Endothelial cell of umbilical vein (primary cell): ENCODE data around the gene SLC5A4. TPM values are rescaled to one million over a fixed set of nuclear protein-coding genes. Genes with fewer than 3 reads are reported as not detected.

Experiments
- BruUV-seq: library from RNA; stranded (reverse); fragments of 400-500 nt; replicated peaks from 2 replicates; lab custom pipeline; 2021; lab: Mats Ljungman, UMichigan
- CTCF ChIA-PET: fragments of 300-600, 350-600 bp; sonication (Branson Sonifier 250); formaldehyde crosslinking; loops from one replicate; lab custom pipeline; 2021; ENCODE audit warnings: antibody characterized with exemption, inconsistent platforms; lab: Charles Lee
- POLR2A ChIA-PET: fragments of 300-600, 350-600 bp; sonication (Branson Sonifier 250); formaldehyde crosslinking; loops from one replicate; lab custom pipeline; 2021; ENCODE audit warnings: antibody characterized with exemption, inconsistent platforms; lab: Charles Lee
- DNase-seq: peaks from one replicate; pipeline ENCODE4 v3.0.0-alpha.2; 2011; ENCODE audit warnings: low read depth, low spot score
- FAIRE-seq: peaks from 2 replicates; lab custom pipeline; 2011; peaks lifted over from hg19 to GRCh38; lab: Jason Lieb, UNC
- H2AFZ ChIP-seq: 2 replicates; pipeline ENCODE4 v1.6.0; 2012; ENCODE audit warnings: low read depth, low read length, control low read depth, inconsistent platforms
- H3K27ac ChIP-seq: 2 replicates; pipeline ENCODE4 v1.5.1; 2011; ENCODE audit warnings: low read depth, mild to moderate bottlenecking, control low read depth, low read length, moderate library complexity; ENCODE audit not compliant: insufficient read depth
- H3K27me3 ChIP-seq, 2 experiments: 2 replicates each; pipeline versions ENCODE4 v1.6.0 to v1.6.1; 2011; ENCODE audit warnings: low read length in 2 of 2, mixed read lengths in 1 of 2; ENCODE audit not compliant: control insufficient read depth in 2 of 2, insufficient read depth in 2 of 2
- H3K36me3 ChIP-seq, 2 experiments: 2 replicates in 1 of 2; 3 replicates in 1 of 2; pipeline ENCODE4 v1.5.1; 2011; ENCODE audit warnings: low read length in 2 of 2, mild to moderate bottlenecking in 1 of 2, moderate library complexity in 1 of 2; ENCODE audit not compliant: control insufficient read depth in 2 of 2, insufficient read depth in 2 of 2; ENCODE audit errors: extremely low read depth in 1 of 2
- H3K4me1 ChIP-seq: 3 replicates; pipeline ENCODE4 v1.5.1; 2011; ENCODE audit warnings: mild to moderate bottlenecking, low read length; ENCODE audit not compliant: control insufficient read depth, insufficient read depth; ENCODE audit errors: extremely low read depth
- H3K4me2 ChIP-seq: 2 replicates; pipeline ENCODE4 v1.6.1; 2011; ENCODE audit warnings: low read length, control low read depth, mixed read lengths; ENCODE audit not compliant: insufficient read depth
- H3K4me3 ChIP-seq, 3 experiments: fragments of 200-600 bp in 1 of 3; sonication (generic), shearing (Covaris generic) in 1 of 3; replicated peaks in 1 of 3; 2 replicates each; pipeline ENCODE4 v1.5.1; 2011 to 2016; ENCODE audit warnings: control low read depth in 3 of 3, low read length in 3 of 3, mild to moderate bottlenecking in 2 of 3, inconsistent platforms in 1 of 3, low read depth in 1 of 3, moderate library complexity in 1 of 3; ENCODE audit not compliant: insufficient read depth in 1 of 3
- H3K79me2 ChIP-seq: 2 replicates; pipeline ENCODE4 v1.6.0; 2012; ENCODE audit warnings: low read length, inconsistent platforms; ENCODE audit not compliant: control insufficient read depth, insufficient read depth
- H3K9ac ChIP-seq: replicated peaks from 2 replicates; pipeline ENCODE3; 2011; ENCODE audit warnings: low read length, control low read depth; ENCODE audit not compliant: insufficient read depth; ENCODE audit errors: extremely low read depth
- H3K9me1 ChIP-seq: replicated peaks from 3 replicates; pipeline ENCODE4 v1.6.0; 2011; ENCODE audit warnings: mild to moderate bottlenecking, low read length; ENCODE audit not compliant: control insufficient read depth, insufficient read depth; ENCODE audit errors: extremely low read depth
- H3K9me3 ChIP-seq: replicated peaks from 2 replicates; pipeline ENCODE4 v1.5.1; 2012; ENCODE audit warnings: low read length, inconsistent platforms; ENCODE audit not compliant: control insufficient read depth, insufficient read depth
- H4K20me1 ChIP-seq: replicated peaks from 2 replicates; pipeline ENCODE3; 2011; ENCODE audit warnings: mild to moderate bottlenecking, low read length; ENCODE audit not compliant: control insufficient read depth, insufficient read depth; ENCODE audit errors: extremely low read depth
- EZH2 ChIP-seq: IDR thresholded peaks from 2 replicates; pipeline ENCODE4 v1.6.1; 2012; ENCODE audit warnings: borderline replicate concordance, low read depth, mild to moderate bottlenecking, moderate library complexity, low read length, inconsistent platforms; ENCODE audit not compliant: severe bottlenecking
- FOS ChIP-seq: IDR thresholded peaks from 2 replicates; pipeline ENCODE4 v1.6.1; 2011; ENCODE audit warnings: mild to moderate bottlenecking, low read length, moderate library complexity, borderline replicate concordance; ENCODE audit not compliant: insufficient read depth
- GATA2 ChIP-seq: IDR thresholded peaks from 2 replicates; pipeline ENCODE4 v1.7.0; 2011; ENCODE audit warnings: low read depth, mild to moderate bottlenecking, moderate library complexity, mixed read lengths, low read length; ENCODE audit not compliant: insufficient read length, insufficient read depth
- JUN ChIP-seq: IDR thresholded peaks from 2 replicates; pipeline ENCODE4 v1.6.1; 2011; ENCODE audit warnings: borderline replicate concordance, low read depth; ENCODE audit not compliant: insufficient read length, insufficient read depth
- MYC ChIP-seq: IDR thresholded peaks from one replicate; pipeline ENCODE4 v1.6.1; 2011; ENCODE audit warnings: mild to moderate bottlenecking, low read depth, low read length
- POLR2A ChIP-seq: IDR thresholded peaks from 2 replicates; pipeline ENCODE4 v1.6.1; 2012; ENCODE audit warnings: low read depth, mild to moderate bottlenecking, control low read depth, low read length
- POLR2AphosphoS5 ChIP-seq: IDR thresholded peaks from 2 replicates; pipeline ENCODE4 v1.6.1; 2012; ENCODE audit warnings: low read depth, mild to moderate bottlenecking, control low read depth, low read length, moderate library complexity; ENCODE audit not compliant: insufficient read depth
- dilution Hi-C: fragments of 300-500 bp; cut with MboI; formaldehyde crosslinking; loops from one replicate; pipeline ENCODE4 v1.15.0; 2019; ENCODE audit warnings: low sequenced_read_pairs; ENCODE audit not compliant: extremely low pct_ligation_motif_present
- intact Hi-C: fragments of 100-400 bp; cut with micrococcal nuclease; formaldehyde crosslinking; loops from one replicate; pipeline ENCODE4 v1.10.0; 2022
- polyA plus RNA-seq, 4 experiments: library from polyadenylated mRNA; depleted of rRNA in 3 of 4; stranded (reverse) in 3 of 4; unstranded in 1 of 4; fragments of >200 nt; gene quantifications; 2 replicates each; pipeline versions ENCODE4 v1.2.1 to v1.2.3, GENCODE V29; 2011 to 2012; ENCODE audit warnings: missing spikeins in 1 of 4
- total RNA-seq: library from RNA; stranded (reverse); gene quantifications from 2 replicates; pipeline ENCODE4 v1.2.3, GENCODE V29; 2021
- TF ChIP-seq, protein P1 (sequence below): IDR thresholded peaks from 2 replicates; pipeline ENCODE4 v1.6.1; 2011; ENCODE audit not compliant: insufficient read depth, insufficient read length
- TF ChIP-seq, protein P2 (sequence below), 2 donors: IDR thresholded peaks; 1 replicate in 1 of 2; 2 replicates in 1 of 2; pipeline ENCODE4 v1.5.1; 2011; ENCODE audit warnings: low read length in 2 of 2, mild to moderate bottlenecking in 2 of 2, moderate library complexity in 2 of 2, control low read depth in 1 of 2, inconsistent platforms in 1 of 2, low read depth in 1 of 2; ENCODE audit not compliant: insufficient read depth in 1 of 2; ENCODE audit errors: extremely low read depth in 1 of 2

Gene SLC5A4
- total and polyA plus RNA-seq, 2 donors (not counting 3 experiments of a cell fraction or from before 2014, with no cell fraction given): 1.5 to 2.8 TPM

DNA sequence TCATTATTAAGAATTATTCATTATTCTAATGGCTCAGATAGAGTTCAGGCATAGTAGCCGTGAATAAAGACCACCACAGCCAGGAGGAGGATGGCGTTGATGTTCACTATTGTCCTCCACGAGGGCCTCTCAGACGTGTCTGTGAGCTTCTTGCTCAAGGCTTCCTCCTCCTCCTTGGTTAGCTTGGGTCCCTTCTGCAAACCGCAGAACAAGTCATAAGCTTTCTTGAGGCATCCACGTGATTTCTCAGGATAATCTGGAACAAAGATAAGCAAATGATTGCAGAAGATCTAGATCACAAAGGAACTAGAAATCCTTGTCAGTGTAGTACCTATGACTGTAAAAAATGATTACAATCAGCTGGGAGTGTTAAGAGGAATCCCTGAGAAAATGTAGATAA is 36.7 kb downstream of the SLC5A4 start:
- dilution Hi-C loops (no loop called here), intact Hi-C loops (no loop called here)
- H3K27me3 ChIP-seq: no peaks in the 10 kb centered on the region
- no peak overlapping the region for H3K27ac ChIP-seq
- no peaks in the 10 kb centered on the region for H3K9me1 ChIP-seq
- CTCF ChIA-PET: no interaction called here
- no TSS peak for BruUV-seq
- no peaks in the 10 kb centered on the region for H3K36me3 ChIP-seq
- DNase-seq (no peak), FAIRE-seq (no peak)
- TF ChIP-seq, protein P1, sequence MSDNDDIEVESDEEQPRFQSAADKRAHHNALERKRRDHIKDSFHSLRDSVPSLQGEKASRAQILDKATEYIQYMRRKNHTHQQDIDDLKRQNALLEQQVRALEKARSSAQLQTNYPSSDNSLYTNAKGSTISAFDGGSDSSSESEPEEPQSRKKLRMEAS: no peak
- TF ChIP-seq GATA2 (no peak), JUN (no peak), POLR2A (no peak), MYC (no peak), EZH2 (no peak), FOS (no peak), POLR2AphosphoS5 (no peak)
- TF ChIP-seq, protein P2, sequence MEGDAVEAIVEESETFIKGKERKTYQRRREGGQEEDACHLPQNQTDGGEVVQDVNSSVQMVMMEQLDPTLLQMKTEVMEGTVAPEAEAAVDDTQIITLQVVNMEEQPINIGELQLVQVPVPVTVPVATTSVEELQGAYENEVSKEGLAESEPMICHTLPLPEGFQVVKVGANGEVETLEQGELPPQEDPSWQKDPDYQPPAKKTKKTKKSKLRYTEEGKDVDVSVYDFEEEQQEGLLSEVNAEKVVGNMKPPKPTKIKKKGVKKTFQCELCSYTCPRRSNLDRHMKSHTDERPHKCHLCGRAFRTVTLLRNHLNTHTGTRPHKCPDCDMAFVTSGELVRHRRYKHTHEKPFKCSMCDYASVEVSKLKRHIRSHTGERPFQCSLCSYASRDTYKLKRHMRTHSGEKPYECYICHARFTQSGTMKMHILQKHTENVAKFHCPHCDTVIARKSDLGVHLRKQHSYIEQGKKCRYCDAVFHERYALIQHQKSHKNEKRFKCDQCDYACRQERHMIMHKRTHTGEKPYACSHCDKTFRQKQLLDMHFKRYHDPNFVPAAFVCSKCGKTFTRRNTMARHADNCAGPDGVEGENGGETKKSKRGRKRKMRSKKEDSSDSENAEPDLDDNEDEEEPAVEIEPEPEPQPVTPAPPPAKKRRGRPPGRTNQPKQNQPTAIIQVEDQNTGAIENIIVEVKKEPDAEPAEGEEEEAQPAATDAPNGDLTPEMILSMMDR (IDR thresholded peaks at IDR 0.05; ENCODE audit: extremely low read depth in 1 of 2, insufficient read depth in 1 of 2, low read depth in 1 of 2, low read length in 2 of 2): no peak
- H3K9ac ChIP-seq: no peak overlapping the region
- H3K4me1 ChIP-seq: no peaks in the 10 kb centered on the region
- H3K79me2 ChIP-seq: no peaks in the 10 kb centered on the region
- no peak overlapping the region for H2AFZ ChIP-seq
- POLR2A ChIA-PET: no interaction called here
- H3K4me2 ChIP-seq: no peak overlapping the region
- no peaks in the 10 kb centered on the region for H4K20me1 ChIP-seq
- no peaks in the 10 kb centered on the region for H3K9me3 ChIP-seq
- H3K4me3 ChIP-seq: no peak overlapping the region
